ENCODE measurements around the gene FRMD8. TPM values are rescaled to one million over a fixed set of nuclear protein-coding genes. Genes with fewer than 3 reads are reported as not detected.

FRMD8 gene
- total and polyA plus RNA-seq, 2 experiments from 2014 or later: 7.0 to 35.4 TPM

- Mint-ChIP-seq H3K4me1 (peaks cover 50% of the 10 kb centered on the region), H3K27ac (no peak overlapping the region), H3K27me3 (ENCODE audit: insufficient read depth, low read depth, poor library complexity) (peaks cover 4% of the 10 kb centered on the region), H3K4me3 (peak overlapping the region; percentile 7; the same call in 1 of the 3 replicates), H3K36me3 (ENCODE audit: low read depth) (no peaks in the 10 kb centered on the region), H3K9me3 (no peaks in the 10 kb centered on the region)
- Histone ChIP-seq H3K9me2 (ENCODE audit: insufficient read depth) (no peaks in the 10 kb centered on the region), H3K27ac (ENCODE audit: low read depth) (no peak overlapping the region), H3K4me3 (no peak overlapping the region), H3F3A (replicated peaks; ENCODE audit: low read depth) (0 out of 2 replicates have a peak, but pooled peaks cover 2% of the 10 kb centered on the region), H4K20me1 (replicated peaks; ENCODE audit: insufficient read depth) (no peaks in the 10 kb centered on the region), H3K36me3 (ENCODE audit: insufficient read depth) (no peaks in the 10 kb centered on the region), H3K79me2 (replicated peaks; ENCODE audit: insufficient read depth) (peaks cover 17% of the 10 kb centered on the region; the same call in 1 of the 2 replicates), H3K27me3 (ENCODE audit: insufficient read depth) (no peaks in the 10 kb centered on the region), H2AFZ (no peak overlapping the region), H3K4me2 (peak overlapping the region; percentile 0; the same call in 1 of the 2 replicates), H3K4me1 (ENCODE audit: insufficient read depth) (peaks cover 43% of the 10 kb centered on the region)
- peak; percentile 22 for ATAC-seq
- TF ChIP-seq ZNF462 (CRISPR knock-in tag; IDR thresholded peaks at IDR 0.05) (no peak), ZNF331 (CRISPR knock-in tag; IDR thresholded peaks at IDR 0.05; ENCODE audit: low read depth) (no peak), CTCF (conservative IDR thresholded peaks at IDR 0.05; ENCODE audit: low read depth in 2 of 2) (no peak), REST (IDR thresholded peaks at IDR 0.05; ENCODE audit: unreplicated experiment) (no peak), ETS1 (IDR thresholded peaks at IDR 0.05) (no peak), EZH2phosphoT487 (IDR thresholded peaks at IDR 0.05; ENCODE audit: unreplicated experiment) (no peak), STAT1 (IDR thresholded peaks at IDR 0.05; ENCODE audit: unreplicated experiment) (no peak), CREB1 (CRISPR knock-in tag; IDR thresholded peaks at IDR 0.05; ENCODE audit: low read depth) (no peak), NANOG (IDR thresholded peaks at IDR 0.05; ENCODE audit: borderline replicate concordance) (no peak), JUNB (IDR thresholded peaks at IDR 0.05; ENCODE audit: unreplicated experiment) (no peak), EZH2 (IDR thresholded peaks at IDR 0.05; ENCODE audit: low read depth, unreplicated experiment) (no peak), POLR2AphosphoS5 (IDR thresholded peaks at IDR 0.05; ENCODE audit: low read depth) (no peak)
- DNase-seq (ENCODE audit: low spot score): peak; percentile 50
Measured at GRCh38 chr11:65429724-65430405, 43.4 kb downstream of the FRMD8 start.
